GM23338 (cell line): ENCODE results near the gene ARAP1. TPM values are rescaled to one million over a fixed set of nuclear protein-coding genes. Genes with fewer than 3 reads are reported as not detected.

Experiments
- ATAC-seq: fragments of 200-7000 bp; cut with Tn5 transposase; 3 replicates; pipeline ENCODE4 v1.9.1; 2020
- DNase-seq: peaks from one replicate; pipeline ENCODE4 v3.0.0-alpha.2; 2015; ENCODE audit warnings: low spot score
- H2AFZ ChIP-seq: fragments of 200-600 bp; sonication (generic); 2 replicates; pipeline ENCODE4 v1.8.0; 2016; ENCODE audit warnings: antibody characterized with exemption, mild to moderate bottlenecking, moderate library complexity
- H3F3A ChIP-seq: fragments of 200-600 bp; sonication (generic); replicated peaks from 2 replicates; pipeline ENCODE4 v1.8.0; 2017; ENCODE audit warnings: antibody characterized with exemption, mixed run types, low read depth
- H3K27ac ChIP-seq: fragments of 200-600 bp; sonication (generic); 2 replicates; pipeline ENCODE4 v1.6.1; 2016; ENCODE audit warnings: low read depth
- H3K27me3 ChIP-seq: fragments of 200-600 bp; sonication (generic); 2 replicates; pipeline ENCODE4 v1.8.0; 2016; ENCODE audit warnings: mild to moderate bottlenecking, mixed run types, moderate library complexity; ENCODE audit not compliant: insufficient read depth
- H3K36me3 ChIP-seq: fragments of 200-600 bp; sonication (generic); 2 replicates; pipeline ENCODE4 v1.8.0; 2016; ENCODE audit warnings: mild to moderate bottlenecking; ENCODE audit not compliant: insufficient read depth
- H3K4me1 ChIP-seq: fragments of 200-600 bp; sonication (generic); 2 replicates; pipeline ENCODE4 v1.8.0; 2016; ENCODE audit warnings: mild to moderate bottlenecking, moderate library complexity; ENCODE audit not compliant: insufficient read depth
- H3K4me2 ChIP-seq: fragments of 200-600 bp; sonication (generic); 2 replicates; pipeline ENCODE4 v1.7.1; 2017; ENCODE audit warnings: mixed run types
- H3K4me3 ChIP-seq: fragments of 200-600 bp; sonication (generic); 2 replicates; pipeline ENCODE4 v1.6.1; 2016; ENCODE audit warnings: mixed run types
- H3K79me2 ChIP-seq: fragments of 200-600 bp; sonication (generic); replicated peaks from 2 replicates; pipeline ENCODE4 v1.8.0; 2017; ENCODE audit warnings: mild to moderate bottlenecking; ENCODE audit not compliant: insufficient read depth
- H3K9me2 ChIP-seq: fragments of 200-600 bp; sonication (generic); 2 replicates; pipeline ENCODE4 v1.8.0; 2017; ENCODE audit not compliant: insufficient read depth
- H4K20me1 ChIP-seq: fragments of 200-600 bp; sonication (generic); replicated peaks from 2 replicates; pipeline ENCODE4 v1.8.0; 2017; ENCODE audit warnings: mild to moderate bottlenecking; ENCODE audit not compliant: insufficient read depth
- H3K27ac Mint-ChIP-seq: 2 replicates; pipeline ENCODE4 v1.8.0; 2020; ENCODE audit warnings: inconsistent platforms, mild to moderate bottlenecking, moderate library complexity, mixed read lengths
- H3K27me3 Mint-ChIP-seq: 3 replicates; pipeline ENCODE4 v1.8.0; 2022; ENCODE audit warnings: low read depth, mild to moderate bottlenecking, moderate library complexity, mixed read lengths, inconsistent platforms; ENCODE audit not compliant: insufficient read depth, poor library complexity
- H3K36me3 Mint-ChIP-seq: 3 replicates; pipeline ENCODE4 v1.8.0; 2021; ENCODE audit warnings: low read depth, mild to moderate bottlenecking, inconsistent platforms, moderate library complexity, mixed read lengths
- H3K4me1 Mint-ChIP-seq: 3 replicates; pipeline ENCODE4 v1.8.0; 2020; ENCODE audit warnings: mild to moderate bottlenecking, inconsistent platforms, mixed read lengths
- H3K4me3 Mint-ChIP-seq: 3 replicates; pipeline ENCODE4 v1.8.0; 2021; ENCODE audit warnings: moderate library complexity, mild to moderate bottlenecking, inconsistent platforms, mixed read lengths
- H3K9me3 Mint-ChIP-seq: 3 replicates; pipeline ENCODE4 v1.8.0; 2020; ENCODE audit warnings: moderate library complexity, mild to moderate bottlenecking, inconsistent platforms, mixed read lengths
- CREB1 ChIP-seq: fragments of 250-450 bp; sonication (Bioruptor Pico); IDR thresholded peaks from 2 replicates; pipeline ENCODE4 v1.5.0; 2020; ENCODE audit warnings: low read depth, mild to moderate bottlenecking, moderate library complexity
- EZH2 ChIP-seq: fragments of 200-600 bp; sonication (generic); IDR thresholded peaks from one replicate; pipeline ENCODE4 v1.8.0; 2017; ENCODE audit warnings: antibody characterized with exemption, mild to moderate bottlenecking, low read depth; ENCODE audit not compliant: unreplicated experiment
- EZH2phosphoT487 ChIP-seq: fragments of 200-600 bp; sonication (generic); IDR thresholded peaks from one replicate; pipeline ENCODE4 v1.8.1; 2018; ENCODE audit warnings: antibody characterized with exemption; ENCODE audit not compliant: unreplicated experiment
- JUNB ChIP-seq: IDR thresholded peaks from one replicate; pipeline ENCODE4 v1.6.1; 2016; ENCODE audit warnings: antibody characterized with exemption; ENCODE audit not compliant: unreplicated experiment
- NANOG ChIP-seq: IDR thresholded peaks from 2 replicates; pipeline ENCODE4 v1.6.1; 2016; ENCODE audit warnings: antibody characterized with exemption, borderline replicate concordance
- STAT1 ChIP-seq: IDR thresholded peaks from one replicate; pipeline ENCODE4 v1.6.1; 2016; ENCODE audit warnings: antibody characterized with exemption; ENCODE audit not compliant: unreplicated experiment
- ZNF114 ChIP-seq: fragments of 250-450 bp; sonication (Bioruptor Pico); IDR thresholded peaks from 2 replicates; pipeline ENCODE4 v1.5.0; 2020; ENCODE audit warnings: mild to moderate bottlenecking, moderate library complexity
- ZNF331 ChIP-seq: fragments of 250-450 bp; sonication (Bioruptor Pico); IDR thresholded peaks from 2 replicates; pipeline ENCODE4 v1.5.0; 2020; ENCODE audit warnings: low read depth, mild to moderate bottlenecking, moderate library complexity
- polyA plus RNA-seq: library from polyadenylated mRNA; unstranded; fragments of >200 nt; fragmentation: Nextera tagmentation; extraction: Ambion mirVana; gene quantifications from 2 replicates; pipeline ENCODE4 v1.2.1, GENCODE V29; 2016
- total RNA-seq: library from RNA; depleted of rRNA; stranded (reverse); fragments of >200 nt; shearing (Covaris generic); gene quantifications from 2 replicates; pipeline ENCODE4 v1.2.3, GENCODE V29; 2014
- TF ChIP-seq, protein P1 (sequence below): IDR thresholded peaks from 2 replicates; pipeline ENCODE4 v1.6.1; 2016; ENCODE audit warnings: antibody characterized with exemption
- TF ChIP-seq, protein P2 (sequence below): IDR thresholded peaks from one replicate; pipeline ENCODE4 v1.6.1; 2018; ENCODE audit warnings: antibody characterized with exemption; ENCODE audit not compliant: unreplicated experiment
- TF ChIP-seq, protein P3 (sequence below): fragments of 250-450 bp; sonication (Bioruptor Pico); IDR thresholded peaks from 2 replicates; pipeline ENCODE4 v1.5.0; 2020; ENCODE audit warnings: mild to moderate bottlenecking, moderate library complexity
- TF ChIP-seq, protein P4 (sequence below), 2 experiments: fragments of 200-600 bp in 1 of 2; sonication (generic) in 1 of 2; conservative IDR thresholded peaks; 2 replicates each; pipeline versions ENCODE4 v1.5.1 to v1.6.1; 2016 to 2017; ENCODE audit warnings: antibody characterized with exemption in 2 of 2, low read depth in 2 of 2, mild to moderate bottlenecking in 2 of 2, moderate library complexity in 1 of 2

ARAP1 gene
- total and polyA plus RNA-seq, 2 experiments from 2014 or later = 24.5 to 116 TPM

DNA sequence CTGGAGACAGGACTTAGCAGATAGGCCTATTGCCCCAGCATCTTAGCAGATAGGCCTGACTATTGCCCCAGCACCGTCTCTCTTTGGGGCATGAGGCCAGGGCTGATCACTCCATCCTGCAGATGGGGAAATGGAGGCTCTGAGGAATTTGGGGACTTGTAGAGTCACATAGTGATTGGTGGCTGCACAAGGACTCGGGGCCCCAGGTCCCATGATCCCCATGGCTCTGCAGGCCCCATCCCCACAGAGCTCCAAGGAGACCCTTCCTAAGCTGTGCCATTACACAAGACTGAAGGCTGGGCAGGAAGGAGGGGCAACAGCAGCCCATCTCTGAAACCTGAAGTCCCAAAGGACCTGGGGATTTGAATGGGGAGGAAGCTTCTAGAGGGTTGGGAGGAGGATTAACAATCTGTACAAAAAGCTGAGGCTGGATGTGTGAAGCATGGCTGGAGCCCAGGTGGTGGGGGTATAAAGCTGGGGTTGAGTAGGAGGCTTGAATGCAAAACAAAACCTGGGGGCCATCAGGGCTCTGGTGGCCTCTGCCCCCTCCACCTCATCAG lies 1.6 kb downstream of the ARAP1 start:
- Mint-ChIP-seq H3K4me3 (peak overlapping the region; percentile 84), H3K27ac (no peak overlapping the region), H3K4me1 (peaks cover 37% of the 10 kb centered on the region), H3K27me3 (peaks cover 19% of the 10 kb centered on the region), H3K9me3 (no peaks in the 10 kb centered on the region; the same call in 2 of the 3 replicates), H3K36me3 (no peaks in the 10 kb centered on the region; the same call in 1 of the 3 replicates)
- H3F3A ChIP-seq = 0 out of 2 replicates have a peak, but pooled peaks cover 5% of the 10 kb centered on the region
- ATAC-seq = no peak
- TF ChIP-seq, protein P1, sequence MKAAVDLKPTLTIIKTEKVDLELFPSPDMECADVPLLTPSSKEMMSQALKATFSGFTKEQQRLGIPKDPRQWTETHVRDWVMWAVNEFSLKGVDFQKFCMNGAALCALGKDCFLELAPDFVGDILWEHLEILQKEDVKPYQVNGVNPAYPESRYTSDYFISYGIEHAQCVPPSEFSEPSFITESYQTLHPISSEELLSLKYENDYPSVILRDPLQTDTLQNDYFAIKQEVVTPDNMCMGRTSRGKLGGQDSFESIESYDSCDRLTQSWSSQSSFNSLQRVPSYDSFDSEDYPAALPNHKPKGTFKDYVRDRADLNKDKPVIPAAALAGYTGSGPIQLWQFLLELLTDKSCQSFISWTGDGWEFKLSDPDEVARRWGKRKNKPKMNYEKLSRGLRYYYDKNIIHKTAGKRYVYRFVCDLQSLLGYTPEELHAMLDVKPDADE = no peak
- TF ChIP-seq ZNF114 (no peak), ZNF331 (no peak), EZH2 (no peak), NANOG (no peak), CREB1 (CRISPR knock-in tag) (no peak), JUNB (no peak), STAT1 (no peak), EZH2phosphoT487 (no peak)
- TF ChIP-seq, protein P2, sequence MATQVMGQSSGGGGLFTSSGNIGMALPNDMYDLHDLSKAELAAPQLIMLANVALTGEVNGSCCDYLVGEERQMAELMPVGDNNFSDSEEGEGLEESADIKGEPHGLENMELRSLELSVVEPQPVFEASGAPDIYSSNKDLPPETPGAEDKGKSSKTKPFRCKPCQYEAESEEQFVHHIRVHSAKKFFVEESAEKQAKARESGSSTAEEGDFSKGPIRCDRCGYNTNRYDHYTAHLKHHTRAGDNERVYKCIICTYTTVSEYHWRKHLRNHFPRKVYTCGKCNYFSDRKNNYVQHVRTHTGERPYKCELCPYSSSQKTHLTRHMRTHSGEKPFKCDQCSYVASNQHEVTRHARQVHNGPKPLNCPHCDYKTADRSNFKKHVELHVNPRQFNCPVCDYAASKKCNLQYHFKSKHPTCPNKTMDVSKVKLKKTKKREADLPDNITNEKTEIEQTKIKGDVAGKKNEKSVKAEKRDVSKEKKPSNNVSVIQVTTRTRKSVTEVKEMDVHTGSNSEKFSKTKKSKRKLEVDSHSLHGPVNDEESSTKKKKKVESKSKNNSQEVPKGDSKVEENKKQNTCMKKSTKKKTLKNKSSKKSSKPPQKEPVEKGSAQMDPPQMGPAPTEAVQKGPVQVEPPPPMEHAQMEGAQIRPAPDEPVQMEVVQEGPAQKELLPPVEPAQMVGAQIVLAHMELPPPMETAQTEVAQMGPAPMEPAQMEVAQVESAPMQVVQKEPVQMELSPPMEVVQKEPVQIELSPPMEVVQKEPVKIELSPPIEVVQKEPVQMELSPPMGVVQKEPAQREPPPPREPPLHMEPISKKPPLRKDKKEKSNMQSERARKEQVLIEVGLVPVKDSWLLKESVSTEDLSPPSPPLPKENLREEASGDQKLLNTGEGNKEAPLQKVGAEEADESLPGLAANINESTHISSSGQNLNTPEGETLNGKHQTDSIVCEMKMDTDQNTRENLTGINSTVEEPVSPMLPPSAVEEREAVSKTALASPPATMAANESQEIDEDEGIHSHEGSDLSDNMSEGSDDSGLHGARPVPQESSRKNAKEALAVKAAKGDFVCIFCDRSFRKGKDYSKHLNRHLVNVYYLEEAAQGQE = no peak
- TF ChIP-seq, protein P3, sequence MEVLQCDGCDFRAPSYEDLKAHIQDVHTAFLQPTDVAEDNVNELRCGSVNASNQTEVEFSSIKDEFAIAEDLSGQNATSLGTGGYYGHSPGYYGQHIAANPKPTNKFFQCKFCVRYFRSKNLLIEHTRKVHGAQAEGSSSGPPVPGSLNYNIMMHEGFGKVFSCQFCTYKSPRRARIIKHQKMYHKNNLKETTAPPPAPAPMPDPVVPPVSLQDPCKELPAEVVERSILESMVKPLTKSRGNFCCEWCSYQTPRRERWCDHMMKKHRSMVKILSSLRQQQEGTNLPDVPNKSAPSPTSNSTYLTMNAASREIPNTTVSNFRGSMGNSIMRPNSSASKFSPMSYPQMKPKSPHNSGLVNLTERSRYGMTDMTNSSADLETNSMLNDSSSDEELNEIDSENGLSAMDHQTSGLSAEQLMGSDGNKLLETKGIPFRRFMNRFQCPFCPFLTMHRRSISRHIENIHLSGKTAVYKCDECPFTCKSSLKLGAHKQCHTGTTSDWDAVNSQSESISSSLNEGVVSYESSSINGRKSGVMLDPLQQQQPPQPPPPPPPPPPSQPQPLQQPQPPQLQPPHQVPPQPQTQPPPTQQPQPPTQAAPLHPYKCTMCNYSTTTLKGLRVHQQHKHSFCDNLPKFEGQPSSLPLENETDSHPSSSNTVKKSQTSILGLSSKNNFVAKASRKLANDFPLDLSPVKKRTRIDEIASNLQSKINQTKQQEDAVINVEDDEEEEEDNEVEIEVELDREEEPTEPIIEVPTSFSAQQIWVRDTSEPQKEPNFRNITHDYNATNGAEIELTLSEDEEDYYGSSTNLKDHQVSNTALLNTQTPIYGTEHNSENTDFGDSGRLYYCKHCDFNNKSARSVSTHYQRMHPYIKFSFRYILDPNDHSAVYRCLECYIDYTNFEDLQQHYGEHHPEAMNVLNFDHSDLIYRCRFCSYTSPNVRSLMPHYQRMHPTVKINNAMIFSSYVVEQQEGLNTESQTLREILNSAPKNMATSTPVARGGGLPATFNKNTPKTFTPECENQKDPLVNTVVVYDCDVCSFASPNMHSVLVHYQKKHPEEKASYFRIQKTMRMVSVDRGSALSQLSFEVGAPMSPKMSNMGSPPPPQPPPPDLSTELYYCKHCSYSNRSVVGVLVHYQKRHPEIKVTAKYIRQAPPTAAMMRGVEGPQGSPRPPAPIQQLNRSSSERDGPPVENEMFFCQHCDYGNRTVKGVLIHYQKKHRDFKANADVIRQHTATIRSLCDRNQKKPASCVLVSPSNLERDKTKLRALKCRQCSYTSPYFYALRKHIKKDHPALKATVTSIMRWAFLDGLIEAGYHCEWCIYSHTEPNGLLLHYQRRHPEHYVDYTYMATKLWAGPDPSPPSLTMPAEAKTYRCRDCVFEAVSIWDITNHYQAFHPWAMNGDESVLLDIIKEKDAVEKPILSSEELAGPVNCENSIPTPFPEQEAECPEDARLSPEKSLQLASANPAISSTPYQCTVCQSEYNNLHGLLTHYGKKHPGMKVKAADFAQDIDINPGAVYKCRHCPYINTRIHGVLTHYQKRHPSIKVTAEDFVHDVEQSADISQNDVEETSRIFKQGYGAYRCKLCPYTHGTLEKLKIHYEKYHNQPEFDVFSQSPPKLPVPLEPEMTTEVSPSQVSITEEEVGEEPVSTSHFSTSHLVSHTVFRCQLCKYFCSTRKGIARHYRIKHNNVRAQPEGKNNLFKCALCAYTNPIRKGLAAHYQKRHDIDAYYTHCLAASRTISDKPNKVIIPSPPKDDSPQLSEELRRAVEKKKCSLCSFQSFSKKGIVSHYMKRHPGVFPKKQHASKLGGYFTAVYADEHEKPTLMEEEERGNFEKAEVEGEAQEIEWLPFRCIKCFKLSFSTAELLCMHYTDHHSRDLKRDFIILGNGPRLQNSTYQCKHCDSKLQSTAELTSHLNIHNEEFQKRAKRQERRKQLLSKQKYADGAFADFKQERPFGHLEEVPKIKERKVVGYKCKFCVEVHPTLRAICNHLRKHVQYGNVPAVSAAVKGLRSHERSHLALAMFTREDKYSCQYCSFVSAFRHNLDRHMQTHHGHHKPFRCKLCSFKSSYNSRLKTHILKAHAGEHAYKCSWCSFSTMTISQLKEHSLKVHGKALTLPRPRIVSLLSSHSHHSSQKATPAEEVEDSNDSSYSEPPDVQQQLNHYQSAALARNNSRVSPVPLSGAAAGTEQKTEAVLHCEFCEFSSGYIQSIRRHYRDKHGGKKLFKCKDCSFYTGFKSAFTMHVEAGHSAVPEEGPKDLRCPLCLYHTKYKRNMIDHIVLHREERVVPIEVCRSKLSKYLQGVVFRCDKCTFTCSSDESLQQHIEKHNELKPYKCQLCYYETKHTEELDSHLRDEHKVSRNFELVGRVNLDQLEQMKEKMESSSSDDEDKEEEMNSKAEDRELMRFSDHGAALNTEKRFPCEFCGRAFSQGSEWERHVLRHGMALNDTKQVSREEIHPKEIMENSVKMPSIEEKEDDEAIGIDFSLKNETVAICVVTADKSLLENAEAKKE (CRISPR knock-in tag) = no peak
- TF ChIP-seq, protein P4, sequence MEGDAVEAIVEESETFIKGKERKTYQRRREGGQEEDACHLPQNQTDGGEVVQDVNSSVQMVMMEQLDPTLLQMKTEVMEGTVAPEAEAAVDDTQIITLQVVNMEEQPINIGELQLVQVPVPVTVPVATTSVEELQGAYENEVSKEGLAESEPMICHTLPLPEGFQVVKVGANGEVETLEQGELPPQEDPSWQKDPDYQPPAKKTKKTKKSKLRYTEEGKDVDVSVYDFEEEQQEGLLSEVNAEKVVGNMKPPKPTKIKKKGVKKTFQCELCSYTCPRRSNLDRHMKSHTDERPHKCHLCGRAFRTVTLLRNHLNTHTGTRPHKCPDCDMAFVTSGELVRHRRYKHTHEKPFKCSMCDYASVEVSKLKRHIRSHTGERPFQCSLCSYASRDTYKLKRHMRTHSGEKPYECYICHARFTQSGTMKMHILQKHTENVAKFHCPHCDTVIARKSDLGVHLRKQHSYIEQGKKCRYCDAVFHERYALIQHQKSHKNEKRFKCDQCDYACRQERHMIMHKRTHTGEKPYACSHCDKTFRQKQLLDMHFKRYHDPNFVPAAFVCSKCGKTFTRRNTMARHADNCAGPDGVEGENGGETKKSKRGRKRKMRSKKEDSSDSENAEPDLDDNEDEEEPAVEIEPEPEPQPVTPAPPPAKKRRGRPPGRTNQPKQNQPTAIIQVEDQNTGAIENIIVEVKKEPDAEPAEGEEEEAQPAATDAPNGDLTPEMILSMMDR (conservative IDR thresholded peaks at IDR 0.05; ENCODE audit: low read depth in 2 of 2) = no peak
- peak overlapping the region; percentile 97 for H3K4me2 ChIP-seq
- no peak overlapping the region for H2AFZ ChIP-seq
- H3K27me3 ChIP-seq = peaks cover 19% of the 10 kb centered on the region
- no peaks in the 10 kb centered on the region for H3K36me3 ChIP-seq
- no peak for DNase-seq
- peaks cover 30% of the 10 kb centered on the region for H3K4me1 ChIP-seq
- peaks cover 47% of the 10 kb centered on the region for H3K79me2 ChIP-seq
- peak overlapping the region; percentile 95 for H3K4me3 ChIP-seq
- H4K20me1 ChIP-seq = peaks cover 15% of the 10 kb centered on the region
- no peak overlapping the region for H3K27ac ChIP-seq
- H3K9me2 ChIP-seq = no peaks in the 10 kb centered on the region
